ENCODE results near the gene FYCO1. TPM values are rescaled to one million over a fixed set of nuclear protein-coding genes. Genes with fewer than 3 reads are reported as not detected.

FYCO1 gene
- total and polyA plus RNA-seq, 10 donors: 5.2 to 40.1 (median 30.5) TPM

- intact Hi-C loops (cut with DNase I; ENCODE audit: low total_unique reads): no loop called here
- Histone ChIP-seq H3K36me3 (peaks cover 0 to 100% (median 74%) of the 10 kb centered on the region in 6 donors), H3K4me1 (peaks cover 0 to 21% (median 1%) of the 10 kb centered on the region in 6 donors), H3K9me3 (no peaks in the 10 kb centered on the region), H3K4me3 (no peak overlapping the region), H3K27me3 (replicated peaks in 1 of 7) (no peaks in the 10 kb centered on the region), H3K27ac (no peak overlapping the region)
- no peak for DNase-seq
- no peak for TF ChIP-seq POLR2AphosphoS5 (IDR thresholded peaks at IDR 0.05)
- no peak for TF ChIP-seq POLR2A (IDR thresholded peaks at IDR 0.05)
- no peak for TF ChIP-seq CTCF (IDR thresholded peaks at IDR 0.05 in 8 of 11, conservative IDR thresholded peaks at IDR 0.05 in 3 of 11)
- WGBS, 5 donors: 81 to 93% (median 88%) methylated on average over 4 of the region's 4 CpGs
These were observed 62.0 kb downstream of the FYCO1 start for GRCh38 chr3:45933591-45933990.

GRCh38 chr3:45932112-45932511 is 63.5 kb downstream of the FYCO1 start:
- Histone ChIP-seq H3K36me3 (peaks cover 0 to 100% (median 85%) of the 10 kb centered on the region in 6 donors), H3K27ac (peak overlapping the region in 2 of 8 donors; percentile 14 to 37), H3K9me3 (no peaks in the 10 kb centered on the region), H3K4me1 (peaks cover 0 to 17% (median 0%) of the 10 kb centered on the region in 6 donors), H3K4me3 (no peak overlapping the region), H3K27me3 (replicated peaks in 1 of 7) (no peaks in the 10 kb centered on the region)
- peak in 1 of 3 donors; percentile 14 for TF ChIP-seq POLR2AphosphoS5 (IDR thresholded peaks at IDR 0.05)
- TF ChIP-seq CTCF (IDR thresholded peaks at IDR 0.05 in 8 of 11, conservative IDR thresholded peaks at IDR 0.05 in 3 of 11): no peak
- DNase-seq: no peak
- intact Hi-C loops (cut with DNase I; ENCODE audit: low total_unique reads): no loop called here
- WGBS, 5 donors: 60 to 94% (median 75%) methylated on average over 3 to 4 of the region's 4 CpGs

- peaks cover 0 to 17% (median 0%) of the 10 kb centered on the region in 6 donors for H3K4me1 ChIP-seq
- TF ChIP-seq POLR2AphosphoS5 (IDR thresholded peaks at IDR 0.05): no peak
- intact Hi-C loops (cut with DNase I; ENCODE audit: low total_unique reads): no loop called here
- H3K9me3 ChIP-seq: no peaks in the 10 kb centered on the region
- peaks cover 0 to 100% (median 81%) of the 10 kb centered on the region in 6 donors for H3K36me3 ChIP-seq
- no peak for DNase-seq
- WGBS, 5 donors: 86 to 96% (median 94%) methylated on average over 6 of the region's 6 CpGs
- no peak overlapping the region for H3K4me3 ChIP-seq
- no peak overlapping the region for H3K27ac ChIP-seq
- no peaks in the 10 kb centered on the region for H3K27me3 ChIP-seq (replicated peaks in 1 of 7)
These were observed 64.1 kb downstream of the FYCO1 start for GRCh38 chr3:45931496-45931895.

GRCh38 chr3:45929042-45929679 is 66.5 kb downstream of the FYCO1 start:
- no peak overlapping the region for H3K27ac ChIP-seq
- no peaks in the 10 kb centered on the region for H3K9me3 ChIP-seq
- peak; percentile 83 for DNase-seq
- 68 to 78% (median 72%) methylated on average over 9 of the region's 9 CpGs for WGBS, 5 donors
- H3K4me1 ChIP-seq: peaks cover 0 to 17% (median 0%) of the 10 kb centered on the region in 6 donors
- intact Hi-C loops (cut with DNase I; ENCODE audit: low total_unique reads): loop anchor here (2.0 kb wide), 1 partner anchor 168 kb away; no protein-coding TSS in a partner anchor
- H3K27me3 ChIP-seq (replicated peaks in 1 of 7): no peaks in the 10 kb centered on the region
- TF ChIP-seq CTCF (IDR thresholded peaks at IDR 0.05 in 8 of 11, conservative IDR thresholded peaks at IDR 0.05 in 3 of 11) (peak; percentile 69 to 90 (median 77)), POLR2AphosphoS5 (IDR thresholded peaks at IDR 0.05) (no peak), POLR2A (IDR thresholded peaks at IDR 0.05) (no peak)
- H3K4me3 ChIP-seq: no peak overlapping the region
- H3K36me3 ChIP-seq: peaks cover 0 to 100% (median 64%) of the 10 kb centered on the region in 6 donors
